HCT116 (cell line): ENCODE measurements around the gene M1AP. TPM values are rescaled to one million over a fixed set of nuclear protein-coding genes. Genes with fewer than 3 reads are reported as not detected.

Experiments used
- ATAC-seq: fragments of 200-7000 bp; cut with Tn5 transposase; 2 replicates; pipeline ENCODE4 v1.9.1; 2020; ENCODE audit warnings: mild to moderate bottlenecking, moderate library complexity
- BruUV-seq: library from RNA; stranded (reverse); fragments of 400-500 nt; replicated peaks from 2 replicates; lab custom pipeline; 2021; lab: Mats Ljungman, UMichigan
- CTCF ChIA-PET: fragments of 300-600 bp; sonication (Branson Sonifier 250); formaldehyde crosslinking; loops from one replicate; lab custom pipeline; 2021; ENCODE audit warnings: antibody characterized with exemption; lab: Charles Lee
- POLR2A ChIA-PET: fragments of 300-600, 350-600 bp; sonication (Branson Sonifier 250); formaldehyde crosslinking; loops from one replicate; lab custom pipeline; 2021; ENCODE audit warnings: antibody characterized with exemption; lab: Charles Lee
- RAD21 ChIA-PET, 2 experiments: fragments of 300-600 bp; sonication (Branson Sonifier 250); formaldehyde crosslinking; loops; one replicate each; lab custom pipeline; 2023; ENCODE audit warnings: low total read pairs in 2 of 2; ENCODE audit not compliant: uncharacterized antibody in 2 of 2, unreplicated experiment in 2 of 2, low non-redundant PET in 1 of 2; lab: Charles Lee
- DNase-seq: peaks from one replicate; pipeline ENCODE4 v3.0.0-alpha.2; 2010; ENCODE audit warnings: low read depth, low spot score
- H2AFZ ChIP-seq: fragments of 200-600 bp; shearing (Covaris generic), sonication (generic); 2 replicates; pipeline ENCODE4 v1.6.1; 2017; ENCODE audit warnings: low read depth, mixed run types, mixed read lengths, antibody characterized with exemption, low read length; ENCODE audit not compliant: poor library complexity, severe bottlenecking
- H3K27ac ChIP-seq: 2 replicates; pipeline ENCODE4 v1.5.1; 2012; ENCODE audit warnings: low read depth, low read length
- H3K27me3 ChIP-seq: fragments of 200-600 bp; sonication (generic); 2 replicates; pipeline ENCODE4 v1.6.1; 2016; ENCODE audit warnings: mixed run types, low read length, mixed read lengths; ENCODE audit not compliant: insufficient read depth
- H3K36me3 ChIP-seq, 2 experiments: fragments of 200-500 bp in 1 of 2; fragments of 200-600 bp in 1 of 2; sonication (Bioruptor generic) in 1 of 2; sonication (generic) in 1 of 2; 2 replicates each; pipeline versions ENCODE4 v1.5.1 to v1.6.1; 2014 to 2016; ENCODE audit warnings: low read length in 2 of 2, inconsistent platforms in 1 of 2, mixed read lengths in 1 of 2, mixed run types in 1 of 2; ENCODE audit not compliant: insufficient read depth in 2 of 2, control insufficient read depth in 1 of 2
- H3K4me1 ChIP-seq, 2 experiments: fragments of 200-600 bp in 1 of 2; sonication (generic) in 1 of 2; 2 replicates each; pipeline versions ENCODE4 v1.5.1 to v1.6.1; 2012 to 2017; ENCODE audit warnings: low read length in 2 of 2, inconsistent platforms in 1 of 2, mild to moderate bottlenecking in 1 of 2, mixed read lengths in 1 of 2, mixed run types in 1 of 2, moderate library complexity in 1 of 2; ENCODE audit not compliant: insufficient read depth in 2 of 2, control insufficient read depth in 1 of 2
- H3K4me2 ChIP-seq: fragments of 200-600 bp; sonication (generic); 2 replicates; pipeline ENCODE4 v1.6.1; 2017; ENCODE audit warnings: mixed run types, low read length, mixed read lengths
- H3K4me3 ChIP-seq, 2 experiments: fragments of 200-600 bp in 1 of 2; sonication (generic) in 1 of 2; replicated peaks in 1 of 2; 2 replicates each; pipeline ENCODE4 v1.5.1; 2011 to 2016; ENCODE audit warnings: low read length in 2 of 2, control low read depth in 1 of 2, low read depth in 1 of 2, mild to moderate bottlenecking in 1 of 2, mixed read lengths in 1 of 2, mixed run types in 1 of 2
- H3K79me2 ChIP-seq: fragments of 200-600 bp; sonication (generic); 2 replicates; pipeline ENCODE4 v1.6.1; 2017; ENCODE audit warnings: mild to moderate bottlenecking, mixed run types, low read length, moderate library complexity, mixed read lengths; ENCODE audit not compliant: insufficient read depth
- H3K9ac ChIP-seq: fragments of 200-600 bp; sonication (generic); 2 replicates; pipeline ENCODE4 v1.6.1; 2016; ENCODE audit warnings: low read length, mixed read lengths
- H3K9me2 ChIP-seq: fragments of 200-600 bp; sonication (generic), shearing (Covaris generic); 2 replicates; pipeline ENCODE4 v1.6.1; 2017; ENCODE audit warnings: mixed run types, mild to moderate bottlenecking, moderate library complexity; ENCODE audit not compliant: insufficient read depth
- H3K9me3 ChIP-seq, 2 experiments: fragments of 200-500 bp in 1 of 2; fragments of 200-600 bp in 1 of 2; sonication (Bioruptor generic) in 1 of 2; sonication (generic) in 1 of 2; 2 replicates each; pipeline ENCODE4 v1.6.1; 2014 to 2017; ENCODE audit warnings: low read length in 2 of 2, mixed read lengths in 2 of 2, inconsistent platforms in 1 of 2, low read depth in 1 of 2, mild to moderate bottlenecking in 1 of 2, mixed run types in 1 of 2, moderate library complexity in 1 of 2; ENCODE audit not compliant: control insufficient read depth in 1 of 2, insufficient read depth in 1 of 2
- H4K20me1 ChIP-seq: fragments of 200-600 bp; sonication (generic), shearing (Covaris generic); 2 replicates; pipeline ENCODE4 v1.6.1; 2017; ENCODE audit warnings: mixed run types, mild to moderate bottlenecking, moderate library complexity; ENCODE audit not compliant: insufficient read depth
- CBX3 ChIP-seq: IDR thresholded peaks from 2 replicates; pipeline ENCODE4 v1.6.1; 2012; ENCODE audit warnings: low read depth
- CEBPB ChIP-seq: IDR thresholded peaks from 2 replicates; pipeline ENCODE4 v1.6.1; 2012; ENCODE audit warnings: low read depth
- ELF1 ChIP-seq: IDR thresholded peaks from 2 replicates; pipeline ENCODE4 v1.6.1; 2012; ENCODE audit warnings: low read depth, borderline replicate concordance
- EZH2 ChIP-seq: fragments of 200-600 bp; sonication (generic); IDR thresholded peaks from 2 replicates; pipeline ENCODE4 v1.6.1; 2017; ENCODE audit warnings: antibody characterized with exemption, mixed run types
- FOSL1 ChIP-seq: IDR thresholded peaks from 2 replicates; pipeline ENCODE4 v1.6.1; 2012; ENCODE audit warnings: low read depth
- JUND ChIP-seq: IDR thresholded peaks from 2 replicates; pipeline ENCODE4 v1.6.1; 2012
- POLR2A ChIP-seq: IDR thresholded peaks from 2 replicates; pipeline ENCODE4 v1.7.0; 2011; ENCODE audit warnings: borderline replicate concordance; ENCODE audit not compliant: insufficient read depth, insufficient read length; ENCODE audit errors: extremely low read depth
- POLR2AphosphoS5 ChIP-seq: IDR thresholded peaks from 2 replicates; pipeline ENCODE4 v1.6.1; 2011; ENCODE audit warnings: mild to moderate bottlenecking, low read depth, low read length, moderate library complexity
- SIN3A ChIP-seq: IDR thresholded peaks from 2 replicates; pipeline ENCODE4 v1.6.1; 2012; ENCODE audit warnings: low read depth
- SRF ChIP-seq: IDR thresholded peaks from 2 replicates; pipeline ENCODE4 v1.6.1; 2012; ENCODE audit warnings: low read depth
- TCF7L2 ChIP-seq: IDR thresholded peaks from 2 replicates; pipeline ENCODE4 v1.7.0; 2011; ENCODE audit warnings: borderline replicate concordance, inconsistent platforms; ENCODE audit not compliant: insufficient read depth, insufficient read length; ENCODE audit errors: extremely low read depth
- YY1 ChIP-seq: IDR thresholded peaks from 2 replicates; pipeline ENCODE4 v1.6.1; 2011; ENCODE audit warnings: low read length, low read depth, moderate library complexity, mild to moderate bottlenecking; ENCODE audit not compliant: insufficient replicate concordance; ENCODE audit errors: extremely low read depth
- ZFX ChIP-seq: fragments of 450-650 bp; IDR thresholded peaks from 2 replicates; pipeline ENCODE4 v1.6.1; 2017
- ZNF274 ChIP-seq: fragments of 200-500 bp; sonication (Bioruptor generic); IDR thresholded peaks from 2 replicates; pipeline ENCODE4 v1.6.1; 2014; ENCODE audit warnings: mild to moderate bottlenecking, low read depth, low read length, inconsistent platforms
- intact Hi-C: fragments of 100-400 bp; cut with micrococcal nuclease; formaldehyde crosslinking; loops from 2 replicates; pipeline ENCODE4 v1.10.0; 2022
- total RNA-seq: library from RNA; stranded (reverse); gene quantifications from one replicate; pipeline ENCODE4 v1.2.1, GENCODE V29; 2021; ENCODE audit not compliant: unreplicated experiment
- TF ChIP-seq, protein P1 (sequence below): IDR thresholded peaks from 2 replicates; pipeline ENCODE4 v1.6.1; 2012; ENCODE audit warnings: low read depth
- TF ChIP-seq, protein P2 (sequence below): IDR thresholded peaks from 2 replicates; pipeline ENCODE4 v1.6.1; 2012
- TF ChIP-seq, protein P3 (sequence below): IDR thresholded peaks from 2 replicates; pipeline ENCODE4 v1.6.1; 2011; ENCODE audit warnings: mild to moderate bottlenecking, low read length, moderate library complexity; ENCODE audit not compliant: insufficient replicate concordance; ENCODE audit errors: extremely low read depth
- TF ChIP-seq, protein P4 (sequence below), 3 experiments: fragments of 200-600 bp in 1 of 3; sonication (generic) in 1 of 3; IDR thresholded peaks in 2 of 3; conservative IDR thresholded peaks in 1 of 3; 2 replicates each; pipeline ENCODE4 v1.5.1; 2012 to 2017; ENCODE audit warnings: low read depth in 2 of 3, low read length in 2 of 3, antibody characterized with exemption in 1 of 3, borderline replicate concordance in 1 of 3, control low read depth in 1 of 3, mild to moderate bottlenecking in 1 of 3, mixed read lengths in 1 of 3, mixed run types in 1 of 3, moderate library complexity in 1 of 3; ENCODE audit not compliant: insufficient read depth in 1 of 3

M1AP gene
- total RNA-seq, 1 experiment from 2014 or later, result 28.2 TPM

DNA sequence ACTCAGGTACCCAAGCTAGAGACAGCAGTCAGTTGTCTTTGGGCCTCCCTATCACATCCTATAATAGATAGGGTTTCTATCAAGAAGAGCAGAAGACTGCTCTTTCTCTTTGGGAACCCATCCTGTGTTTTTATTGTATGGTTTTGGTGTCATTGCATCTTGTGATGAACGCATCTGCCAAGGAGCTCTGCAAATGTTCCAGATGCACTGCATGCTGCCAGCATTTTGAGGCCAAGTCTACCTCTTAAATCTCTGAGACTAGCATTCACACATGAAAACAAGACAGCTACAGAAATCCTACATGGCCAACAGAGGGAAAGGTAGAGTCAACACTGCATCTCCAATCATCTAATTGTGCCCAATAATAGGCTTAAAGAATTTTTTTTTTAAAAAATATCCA is 20.0 kb upstream of the M1AP start:
- Histone ChIP-seq H3K79me2 (no peaks in the 10 kb centered on the region), H3K9me3 (no peaks in the 10 kb centered on the region), H2AFZ (no peak overlapping the region), H4K20me1 (no peaks in the 10 kb centered on the region), H3K36me3 (no peaks in the 10 kb centered on the region), H3K9me2 (no peaks in the 10 kb centered on the region), H3K27ac (no peak overlapping the region), H3K4me3 (no peak overlapping the region), H3K4me1 (no peaks in the 10 kb centered on the region; a peak in 1 of 4 replicates), H3K4me2 (no peak overlapping the region), H3K9ac (no peak overlapping the region), H3K27me3 (no peaks in the 10 kb centered on the region)
- CTCF ChIA-PET, result no interaction called here
- BruUV-seq, result no TSS peak
- RAD21 ChIA-PET, result no interaction called here
- TF ChIP-seq ZFX (no peak), SRF (no peak), YY1 (no peak), ZNF274 (no peak), POLR2AphosphoS5 (no peak), ELF1 (no peak), SIN3A (no peak), CBX3 (no peak), EZH2 (no peak), FOSL1 (no peak), CEBPB (no peak), JUND (no peak), POLR2A (no peak), TCF7L2 (no peak)
- TF ChIP-seq, protein P1, sequence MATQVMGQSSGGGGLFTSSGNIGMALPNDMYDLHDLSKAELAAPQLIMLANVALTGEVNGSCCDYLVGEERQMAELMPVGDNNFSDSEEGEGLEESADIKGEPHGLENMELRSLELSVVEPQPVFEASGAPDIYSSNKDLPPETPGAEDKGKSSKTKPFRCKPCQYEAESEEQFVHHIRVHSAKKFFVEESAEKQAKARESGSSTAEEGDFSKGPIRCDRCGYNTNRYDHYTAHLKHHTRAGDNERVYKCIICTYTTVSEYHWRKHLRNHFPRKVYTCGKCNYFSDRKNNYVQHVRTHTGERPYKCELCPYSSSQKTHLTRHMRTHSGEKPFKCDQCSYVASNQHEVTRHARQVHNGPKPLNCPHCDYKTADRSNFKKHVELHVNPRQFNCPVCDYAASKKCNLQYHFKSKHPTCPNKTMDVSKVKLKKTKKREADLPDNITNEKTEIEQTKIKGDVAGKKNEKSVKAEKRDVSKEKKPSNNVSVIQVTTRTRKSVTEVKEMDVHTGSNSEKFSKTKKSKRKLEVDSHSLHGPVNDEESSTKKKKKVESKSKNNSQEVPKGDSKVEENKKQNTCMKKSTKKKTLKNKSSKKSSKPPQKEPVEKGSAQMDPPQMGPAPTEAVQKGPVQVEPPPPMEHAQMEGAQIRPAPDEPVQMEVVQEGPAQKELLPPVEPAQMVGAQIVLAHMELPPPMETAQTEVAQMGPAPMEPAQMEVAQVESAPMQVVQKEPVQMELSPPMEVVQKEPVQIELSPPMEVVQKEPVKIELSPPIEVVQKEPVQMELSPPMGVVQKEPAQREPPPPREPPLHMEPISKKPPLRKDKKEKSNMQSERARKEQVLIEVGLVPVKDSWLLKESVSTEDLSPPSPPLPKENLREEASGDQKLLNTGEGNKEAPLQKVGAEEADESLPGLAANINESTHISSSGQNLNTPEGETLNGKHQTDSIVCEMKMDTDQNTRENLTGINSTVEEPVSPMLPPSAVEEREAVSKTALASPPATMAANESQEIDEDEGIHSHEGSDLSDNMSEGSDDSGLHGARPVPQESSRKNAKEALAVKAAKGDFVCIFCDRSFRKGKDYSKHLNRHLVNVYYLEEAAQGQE, result no peak
- TF ChIP-seq, protein P2, sequence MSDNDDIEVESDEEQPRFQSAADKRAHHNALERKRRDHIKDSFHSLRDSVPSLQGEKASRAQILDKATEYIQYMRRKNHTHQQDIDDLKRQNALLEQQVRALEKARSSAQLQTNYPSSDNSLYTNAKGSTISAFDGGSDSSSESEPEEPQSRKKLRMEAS, result no peak
- TF ChIP-seq, protein P3, sequence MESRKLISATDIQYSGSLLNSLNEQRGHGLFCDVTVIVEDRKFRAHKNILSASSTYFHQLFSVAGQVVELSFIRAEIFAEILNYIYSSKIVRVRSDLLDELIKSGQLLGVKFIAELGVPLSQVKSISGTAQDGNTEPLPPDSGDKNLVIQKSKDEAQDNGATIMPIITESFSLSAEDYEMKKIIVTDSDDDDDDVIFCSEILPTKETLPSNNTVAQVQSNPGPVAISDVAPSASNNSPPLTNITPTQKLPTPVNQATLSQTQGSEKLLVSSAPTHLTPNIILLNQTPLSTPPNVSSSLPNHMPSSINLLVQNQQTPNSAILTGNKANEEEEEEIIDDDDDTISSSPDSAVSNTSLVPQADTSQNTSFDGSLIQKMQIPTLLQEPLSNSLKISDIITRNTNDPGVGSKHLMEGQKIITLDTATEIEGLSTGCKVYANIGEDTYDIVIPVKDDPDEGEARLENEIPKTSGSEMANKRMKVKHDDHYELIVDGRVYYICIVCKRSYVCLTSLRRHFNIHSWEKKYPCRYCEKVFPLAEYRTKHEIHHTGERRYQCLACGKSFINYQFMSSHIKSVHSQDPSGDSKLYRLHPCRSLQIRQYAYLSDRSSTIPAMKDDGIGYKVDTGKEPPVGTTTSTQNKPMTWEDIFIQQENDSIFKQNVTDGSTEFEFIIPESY, result no peak
- TF ChIP-seq, protein P4, sequence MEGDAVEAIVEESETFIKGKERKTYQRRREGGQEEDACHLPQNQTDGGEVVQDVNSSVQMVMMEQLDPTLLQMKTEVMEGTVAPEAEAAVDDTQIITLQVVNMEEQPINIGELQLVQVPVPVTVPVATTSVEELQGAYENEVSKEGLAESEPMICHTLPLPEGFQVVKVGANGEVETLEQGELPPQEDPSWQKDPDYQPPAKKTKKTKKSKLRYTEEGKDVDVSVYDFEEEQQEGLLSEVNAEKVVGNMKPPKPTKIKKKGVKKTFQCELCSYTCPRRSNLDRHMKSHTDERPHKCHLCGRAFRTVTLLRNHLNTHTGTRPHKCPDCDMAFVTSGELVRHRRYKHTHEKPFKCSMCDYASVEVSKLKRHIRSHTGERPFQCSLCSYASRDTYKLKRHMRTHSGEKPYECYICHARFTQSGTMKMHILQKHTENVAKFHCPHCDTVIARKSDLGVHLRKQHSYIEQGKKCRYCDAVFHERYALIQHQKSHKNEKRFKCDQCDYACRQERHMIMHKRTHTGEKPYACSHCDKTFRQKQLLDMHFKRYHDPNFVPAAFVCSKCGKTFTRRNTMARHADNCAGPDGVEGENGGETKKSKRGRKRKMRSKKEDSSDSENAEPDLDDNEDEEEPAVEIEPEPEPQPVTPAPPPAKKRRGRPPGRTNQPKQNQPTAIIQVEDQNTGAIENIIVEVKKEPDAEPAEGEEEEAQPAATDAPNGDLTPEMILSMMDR (IDR thresholded peaks at IDR 0.05 in 2 of 3, conservative IDR thresholded peaks at IDR 0.05 in 1 of 3; ENCODE audit: borderline replicate concordance in 1 of 3, insufficient read depth in 1 of 3, low read depth in 2 of 3, low read length in 2 of 3), result no peak
- POLR2A ChIA-PET, result no interaction called here
- ATAC-seq (no peak), DNase-seq (no peak)
- intact Hi-C loops, result no loop called here
